Measurements from ENCODE around the gene DHX8. TPM values are rescaled to one million over a fixed set of nuclear protein-coding genes. Genes with fewer than 3 reads are reported as not detected.

Gene DHX8
- polyA plus RNA-seq, 1 of the 3 experiments (the other 2 are of a cell fraction), result 31.3 TPM

DNA sequence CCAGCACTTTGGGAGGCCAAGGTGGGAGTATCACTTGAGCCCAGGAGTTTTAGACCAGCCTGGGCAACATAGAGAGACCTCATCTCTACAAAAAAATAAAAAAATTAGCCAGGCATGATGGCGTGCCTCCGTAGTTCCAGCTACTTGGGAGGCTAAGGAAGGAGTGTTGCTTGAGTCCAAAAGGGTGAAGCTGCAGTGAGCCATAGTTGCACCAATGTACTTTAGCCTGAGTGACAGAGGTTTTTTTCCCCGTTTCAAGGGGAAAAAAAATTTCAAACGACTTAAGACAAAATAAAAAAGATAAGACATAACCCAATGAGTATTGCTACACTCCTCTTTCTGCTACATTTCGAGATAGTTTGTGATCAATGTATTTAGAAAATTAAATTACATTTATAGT is 6.8 kb downstream of the DHX8 start:
- TF ChIP-seq RAD21 (IDR thresholded peaks at IDR 0.05; ENCODE audit: low read length) (no peak), RXRA (IDR thresholded peaks at IDR 0.05; ENCODE audit: borderline replicate concordance, low read depth) (no peak), GABPA (IDR thresholded peaks at IDR 0.05; ENCODE audit: low read depth) (no peak), FOXJ3 (CRISPR knock-in tag; IDR thresholded peaks at IDR 0.05) (no peak), CHD2 (IDR thresholded peaks at IDR 0.05; ENCODE audit: low read length, partially characterized antibody) (no peak), MXI1 (IDR thresholded peaks at IDR 0.05; ENCODE audit: low read depth, low read length) (no peak), EZH2phosphoT487 (IDR thresholded peaks at IDR 0.05; ENCODE audit: borderline replicate concordance, low read depth) (no peak), SMC3 (IDR thresholded peaks at IDR 0.05; ENCODE audit: low read depth, low read length) (no peak), ELF1 (IDR thresholded peaks at IDR 0.05) (no peak), RCOR1 (IDR thresholded peaks at IDR 0.05; ENCODE audit: low read length) (no peak), RFX5 (IDR thresholded peaks at IDR 0.05; ENCODE audit: low read length) (no peak), TEAD4 (IDR thresholded peaks at IDR 0.05; ENCODE audit: borderline replicate concordance, insufficient read depth) (no peak)
- TF ChIP-seq, protein P1, sequence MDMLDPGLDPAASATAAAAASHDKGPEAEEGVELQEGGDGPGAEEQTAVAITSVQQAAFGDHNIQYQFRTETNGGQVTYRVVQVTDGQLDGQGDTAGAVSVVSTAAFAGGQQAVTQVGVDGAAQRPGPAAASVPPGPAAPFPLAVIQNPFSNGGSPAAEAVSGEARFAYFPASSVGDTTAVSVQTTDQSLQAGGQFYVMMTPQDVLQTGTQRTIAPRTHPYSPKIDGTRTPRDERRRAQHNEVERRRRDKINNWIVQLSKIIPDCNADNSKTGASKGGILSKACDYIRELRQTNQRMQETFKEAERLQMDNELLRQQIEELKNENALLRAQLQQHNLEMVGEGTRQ (IDR thresholded peaks at IDR 0.05; ENCODE audit: borderline replicate concordance, low read depth, low read length), result no peak
- TF ChIP-seq, protein P2, sequence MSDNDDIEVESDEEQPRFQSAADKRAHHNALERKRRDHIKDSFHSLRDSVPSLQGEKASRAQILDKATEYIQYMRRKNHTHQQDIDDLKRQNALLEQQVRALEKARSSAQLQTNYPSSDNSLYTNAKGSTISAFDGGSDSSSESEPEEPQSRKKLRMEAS (IDR thresholded peaks at IDR 0.05; ENCODE audit: low read depth), result no peak
- TF ChIP-seq, protein P3, sequence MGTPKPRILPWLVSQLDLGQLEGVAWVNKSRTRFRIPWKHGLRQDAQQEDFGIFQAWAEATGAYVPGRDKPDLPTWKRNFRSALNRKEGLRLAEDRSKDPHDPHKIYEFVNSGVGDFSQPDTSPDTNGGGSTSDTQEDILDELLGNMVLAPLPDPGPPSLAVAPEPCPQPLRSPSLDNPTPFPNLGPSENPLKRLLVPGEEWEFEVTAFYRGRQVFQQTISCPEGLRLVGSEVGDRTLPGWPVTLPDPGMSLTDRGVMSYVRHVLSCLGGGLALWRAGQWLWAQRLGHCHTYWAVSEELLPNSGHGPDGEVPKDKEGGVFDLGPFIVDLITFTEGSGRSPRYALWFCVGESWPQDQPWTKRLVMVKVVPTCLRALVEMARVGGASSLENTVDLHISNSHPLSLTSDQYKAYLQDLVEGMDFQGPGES (IDR thresholded peaks at IDR 0.05; ENCODE audit: low read depth, low read length), result no peak
- TF ChIP-seq, protein P4, sequence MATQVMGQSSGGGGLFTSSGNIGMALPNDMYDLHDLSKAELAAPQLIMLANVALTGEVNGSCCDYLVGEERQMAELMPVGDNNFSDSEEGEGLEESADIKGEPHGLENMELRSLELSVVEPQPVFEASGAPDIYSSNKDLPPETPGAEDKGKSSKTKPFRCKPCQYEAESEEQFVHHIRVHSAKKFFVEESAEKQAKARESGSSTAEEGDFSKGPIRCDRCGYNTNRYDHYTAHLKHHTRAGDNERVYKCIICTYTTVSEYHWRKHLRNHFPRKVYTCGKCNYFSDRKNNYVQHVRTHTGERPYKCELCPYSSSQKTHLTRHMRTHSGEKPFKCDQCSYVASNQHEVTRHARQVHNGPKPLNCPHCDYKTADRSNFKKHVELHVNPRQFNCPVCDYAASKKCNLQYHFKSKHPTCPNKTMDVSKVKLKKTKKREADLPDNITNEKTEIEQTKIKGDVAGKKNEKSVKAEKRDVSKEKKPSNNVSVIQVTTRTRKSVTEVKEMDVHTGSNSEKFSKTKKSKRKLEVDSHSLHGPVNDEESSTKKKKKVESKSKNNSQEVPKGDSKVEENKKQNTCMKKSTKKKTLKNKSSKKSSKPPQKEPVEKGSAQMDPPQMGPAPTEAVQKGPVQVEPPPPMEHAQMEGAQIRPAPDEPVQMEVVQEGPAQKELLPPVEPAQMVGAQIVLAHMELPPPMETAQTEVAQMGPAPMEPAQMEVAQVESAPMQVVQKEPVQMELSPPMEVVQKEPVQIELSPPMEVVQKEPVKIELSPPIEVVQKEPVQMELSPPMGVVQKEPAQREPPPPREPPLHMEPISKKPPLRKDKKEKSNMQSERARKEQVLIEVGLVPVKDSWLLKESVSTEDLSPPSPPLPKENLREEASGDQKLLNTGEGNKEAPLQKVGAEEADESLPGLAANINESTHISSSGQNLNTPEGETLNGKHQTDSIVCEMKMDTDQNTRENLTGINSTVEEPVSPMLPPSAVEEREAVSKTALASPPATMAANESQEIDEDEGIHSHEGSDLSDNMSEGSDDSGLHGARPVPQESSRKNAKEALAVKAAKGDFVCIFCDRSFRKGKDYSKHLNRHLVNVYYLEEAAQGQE (IDR thresholded peaks at IDR 0.05; ENCODE audit: low read depth, low read length), result no peak
- TF ChIP-seq, protein P5, sequence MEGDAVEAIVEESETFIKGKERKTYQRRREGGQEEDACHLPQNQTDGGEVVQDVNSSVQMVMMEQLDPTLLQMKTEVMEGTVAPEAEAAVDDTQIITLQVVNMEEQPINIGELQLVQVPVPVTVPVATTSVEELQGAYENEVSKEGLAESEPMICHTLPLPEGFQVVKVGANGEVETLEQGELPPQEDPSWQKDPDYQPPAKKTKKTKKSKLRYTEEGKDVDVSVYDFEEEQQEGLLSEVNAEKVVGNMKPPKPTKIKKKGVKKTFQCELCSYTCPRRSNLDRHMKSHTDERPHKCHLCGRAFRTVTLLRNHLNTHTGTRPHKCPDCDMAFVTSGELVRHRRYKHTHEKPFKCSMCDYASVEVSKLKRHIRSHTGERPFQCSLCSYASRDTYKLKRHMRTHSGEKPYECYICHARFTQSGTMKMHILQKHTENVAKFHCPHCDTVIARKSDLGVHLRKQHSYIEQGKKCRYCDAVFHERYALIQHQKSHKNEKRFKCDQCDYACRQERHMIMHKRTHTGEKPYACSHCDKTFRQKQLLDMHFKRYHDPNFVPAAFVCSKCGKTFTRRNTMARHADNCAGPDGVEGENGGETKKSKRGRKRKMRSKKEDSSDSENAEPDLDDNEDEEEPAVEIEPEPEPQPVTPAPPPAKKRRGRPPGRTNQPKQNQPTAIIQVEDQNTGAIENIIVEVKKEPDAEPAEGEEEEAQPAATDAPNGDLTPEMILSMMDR (IDR thresholded peaks at IDR 0.05), result no peak
- TF ChIP-seq, protein P6, sequence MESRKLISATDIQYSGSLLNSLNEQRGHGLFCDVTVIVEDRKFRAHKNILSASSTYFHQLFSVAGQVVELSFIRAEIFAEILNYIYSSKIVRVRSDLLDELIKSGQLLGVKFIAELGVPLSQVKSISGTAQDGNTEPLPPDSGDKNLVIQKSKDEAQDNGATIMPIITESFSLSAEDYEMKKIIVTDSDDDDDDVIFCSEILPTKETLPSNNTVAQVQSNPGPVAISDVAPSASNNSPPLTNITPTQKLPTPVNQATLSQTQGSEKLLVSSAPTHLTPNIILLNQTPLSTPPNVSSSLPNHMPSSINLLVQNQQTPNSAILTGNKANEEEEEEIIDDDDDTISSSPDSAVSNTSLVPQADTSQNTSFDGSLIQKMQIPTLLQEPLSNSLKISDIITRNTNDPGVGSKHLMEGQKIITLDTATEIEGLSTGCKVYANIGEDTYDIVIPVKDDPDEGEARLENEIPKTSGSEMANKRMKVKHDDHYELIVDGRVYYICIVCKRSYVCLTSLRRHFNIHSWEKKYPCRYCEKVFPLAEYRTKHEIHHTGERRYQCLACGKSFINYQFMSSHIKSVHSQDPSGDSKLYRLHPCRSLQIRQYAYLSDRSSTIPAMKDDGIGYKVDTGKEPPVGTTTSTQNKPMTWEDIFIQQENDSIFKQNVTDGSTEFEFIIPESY (IDR thresholded peaks at IDR 0.05; ENCODE audit: borderline replicate concordance, low read depth), result no peak
- TF ChIP-seq, protein P7, sequence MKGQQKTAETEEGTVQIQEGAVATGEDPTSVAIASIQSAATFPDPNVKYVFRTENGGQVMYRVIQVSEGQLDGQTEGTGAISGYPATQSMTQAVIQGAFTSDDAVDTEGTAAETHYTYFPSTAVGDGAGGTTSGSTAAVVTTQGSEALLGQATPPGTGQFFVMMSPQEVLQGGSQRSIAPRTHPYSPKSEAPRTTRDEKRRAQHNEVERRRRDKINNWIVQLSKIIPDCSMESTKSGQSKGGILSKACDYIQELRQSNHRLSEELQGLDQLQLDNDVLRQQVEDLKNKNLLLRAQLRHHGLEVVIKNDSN (IDR thresholded peaks at IDR 0.05; ENCODE audit: borderline replicate concordance, low read depth), result no peak

More for the DNA sequence above, 6.8 kb downstream of the DHX8 start:
- Histone ChIP-seq H3K4me2 (no peak overlapping the region), H3K4me1 (ENCODE audit: control insufficient read depth in 1 of 2, insufficient read depth in 2 of 2, low read depth in 1 of 2, low read length in 1 of 2) (peaks cover 0 to 4% of the 10 kb centered on the region in 2 experiments; a peak in 1 of 4 replicates), H3K27me3 (ENCODE audit: insufficient read depth) (no peaks in the 10 kb centered on the region), H4K20me1 (ENCODE audit: insufficient read depth) (0 out of 2 replicates have a peak, but pooled peaks cover 5% of the 10 kb centered on the region), H3K9me3 (no peaks in the 10 kb centered on the region), H3K4me3 (ENCODE audit: low read depth in 2 of 2, low read length in 1 of 2) (no peak overlapping the region), H3K9me2 (no peaks in the 10 kb centered on the region), H2AFZ (ENCODE audit: low read depth) (no peak overlapping the region), H3F3A (replicated peaks; ENCODE audit: insufficient read depth) (no peaks in the 10 kb centered on the region), H3K79me2 (ENCODE audit: insufficient read depth) (peaks cover 50% of the 10 kb centered on the region), H3K9ac (no peak overlapping the region), H3K27ac (ENCODE audit: low read depth in 2 of 2, low read length in 1 of 2) (no peak overlapping the region), H3K36me3 (replicated peaks in 1 of 2; ENCODE audit: control insufficient read depth in 1 of 2, insufficient read depth in 2 of 2, low read length in 1 of 2) (peaks cover 47 to 59% of the 10 kb centered on the region in 2 experiments)
- no peak for DNase-seq
- POLR2A ChIA-PET, result no interaction called here
- 78% methylated on average over 5 of the region's 5 CpGs for WGBS (ENCODE audit: low lambda C conversion rate)
- CTCF ChIA-PET, result interaction anchor here (1.3 to 1.7 kb wide), 2 partner anchors 86 to 96 kb away, joined by 3 to 5 read pairs; no protein-coding TSS in a partner anchor

All from SK-N-SH (cell line).